GOT3 (cell line): ENCODE data around the gene COA4.

Experiments used
- DNase-seq: peaks from one replicate; lab custom pipeline; 2025; ENCODE audit warnings: mixed read lengths; lab: John Stamatoyannopoulos, UW

The COA4 gene

GRCh38 chr11:73866095-73866579 is 10.5 kb downstream of the COA4 start:
- DNase-seq, result no peak

GRCh38 chr11:73862986-73863385 is 13.7 kb downstream of the COA4 start:
- no peak for DNase-seq

GRCh38 chr11:73860202-73860601 is 16.4 kb downstream of the COA4 start:
- no peak for DNase-seq

GRCh38 chr11:73859671-73860070 is 17.0 kb downstream of the COA4 start:
- no peak for DNase-seq

- DNase-seq, result no peak
These were observed 20.5 kb downstream of the COA4 start for GRCh38 chr11:73856031-73856567.

- no peak for DNase-seq
These were observed 22.0 kb downstream of the COA4 start for GRCh38 chr11:73854680-73855079.

GRCh38 chr11:73852049-73852448 is 24.6 kb downstream of the COA4 start:
- no peak for DNase-seq

- no peak for DNase-seq
These were observed 25.4 kb downstream of the COA4 start for GRCh38 chr11:73851046-73851764.

GRCh38 chr11:73839123-73839457 is 37.6 kb downstream of the COA4 start:
- no peak for DNase-seq

GRCh38 chr11:73838443-73839122 is 38.1 kb downstream of the COA4 start:
- DNase-seq, result no peak

GRCh38 chr11:73833067-73833466 is 43.6 kb downstream of the COA4 start:
- DNase-seq, result no peak

GRCh38 chr11:73830261-73830660 is 46.4 kb downstream of the COA4 start:
- DNase-seq, result no peak
